Ishikawa (cell line): ENCODE results near the gene B4GAT1.

Source experiments
- CEBPB ChIP-seq: IDR thresholded peaks from 2 replicates; pipeline ENCODE4 v1.6.1; 2012
- CREB1 ChIP-seq: IDR thresholded peaks from 2 replicates; pipeline ENCODE4 v1.6.1; 2012; ENCODE audit warnings: low read depth
- EGR1 ChIP-seq: IDR thresholded peaks from 2 replicates; pipeline ENCODE4 v1.6.1; 2012
- EP300 ChIP-seq: IDR thresholded peaks from 2 replicates; pipeline ENCODE4 v1.6.1; 2012; ENCODE audit warnings: borderline replicate concordance
- FOXM1 ChIP-seq: IDR thresholded peaks from 2 replicates; pipeline ENCODE4 v1.6.1; 2012; ENCODE audit warnings: low read depth, borderline replicate concordance
- MAX ChIP-seq: IDR thresholded peaks from 2 replicates; pipeline ENCODE4 v1.6.1; 2012
- NFIC ChIP-seq: IDR thresholded peaks from 2 replicates; pipeline ENCODE4 v1.6.1; 2012
- RAD21 ChIP-seq: IDR thresholded peaks from 2 replicates; pipeline ENCODE4 v1.6.1; 2012; ENCODE audit warnings: low read depth
- REST ChIP-seq: IDR thresholded peaks from 2 replicates; pipeline ENCODE4 v1.6.1; 2012; ENCODE audit warnings: low read depth, mild to moderate bottlenecking
- TAF1 ChIP-seq: IDR thresholded peaks from 2 replicates; pipeline ENCODE4 v1.6.1; 2012; ENCODE audit warnings: low read depth, mild to moderate bottlenecking
- TCF12 ChIP-seq: IDR thresholded peaks from 2 replicates; pipeline ENCODE4 v1.6.1; 2012; ENCODE audit warnings: low read depth
- TEAD4 ChIP-seq: IDR thresholded peaks from 2 replicates; pipeline ENCODE4 v1.6.1; 2012
- USF1 ChIP-seq: IDR thresholded peaks from 2 replicates; pipeline ENCODE4 v1.6.1; 2012
- YY1 ChIP-seq: IDR thresholded peaks from 2 replicates; pipeline ENCODE4 v1.6.1; 2012; ENCODE audit warnings: low read depth
- ZBTB7A ChIP-seq: IDR thresholded peaks from 2 replicates; pipeline ENCODE4 v1.6.1; 2012; ENCODE audit warnings: low read depth

The B4GAT1 gene

GRCh38 chr11:66314186-66314501 is 33.3 kb downstream of the B4GAT1 start:
- TF ChIP-seq TEAD4, result no peak
- TF ChIP-seq USF1, result no peak
- no peak for TF ChIP-seq CREB1
- no peak for TF ChIP-seq EP300
- no peak for TF ChIP-seq RAD21
- TF ChIP-seq FOXM1, result no peak
- TF ChIP-seq TAF1, result no peak
- TF ChIP-seq REST, result no peak
- TF ChIP-seq NFIC, result no peak
- TF ChIP-seq YY1, result no peak
- TF ChIP-seq CEBPB, result no peak
- no peak for TF ChIP-seq TCF12
- TF ChIP-seq EGR1, result no peak
- TF ChIP-seq MAX, result no peak
- TF ChIP-seq ZBTB7A, result no peak

GRCh38 chr11:66313321-66314185 is 33.9 kb downstream of the B4GAT1 start:
- TF ChIP-seq MAX, result no peak
- TF ChIP-seq REST, result no peak
- TF ChIP-seq ZBTB7A, result no peak
- TF ChIP-seq CREB1, result no peak
- TF ChIP-seq EP300, result no peak
- no peak for TF ChIP-seq USF1
- TF ChIP-seq TEAD4, result no peak
- no peak for TF ChIP-seq TAF1
- no peak for TF ChIP-seq NFIC
- no peak for TF ChIP-seq TCF12
- TF ChIP-seq FOXM1, result no peak
- no peak for TF ChIP-seq EGR1
- no peak for TF ChIP-seq CEBPB

- TF ChIP-seq MAX (peak; percentile 79), TCF12 (0 out of 2 replicates have a peak, but pooled peaks have one; percentile 7), FOXM1 (no peak)
These were observed 34.7 kb downstream of the B4GAT1 start for GRCh38 chr11:66312549-66313320.

GRCh38 chr11:66311965-66312548 is 35.4 kb downstream of the B4GAT1 start:
- TF ChIP-seq REST (no peak), TCF12 (no peak), EP300 (no peak), USF1 (no peak), CEBPB (no peak), RAD21 (peak; percentile 94), EGR1 (peak; percentile 50; the same call in 1 of the 2 replicates), TAF1 (no peak; the same call in 1 of the 2 replicates), MAX (peak; percentile 46; the same call in 1 of the 2 replicates), YY1 (no peak), ZBTB7A (no peak)
